Measurements from ENCODE around the gene INHBC.
"Not testable (repeated sequence)": the region's sequence is repeated elsewhere in the genome, so short reads cannot be mapped to it uniquely, and the experiment has no call there.

The INHBC gene, protein sequence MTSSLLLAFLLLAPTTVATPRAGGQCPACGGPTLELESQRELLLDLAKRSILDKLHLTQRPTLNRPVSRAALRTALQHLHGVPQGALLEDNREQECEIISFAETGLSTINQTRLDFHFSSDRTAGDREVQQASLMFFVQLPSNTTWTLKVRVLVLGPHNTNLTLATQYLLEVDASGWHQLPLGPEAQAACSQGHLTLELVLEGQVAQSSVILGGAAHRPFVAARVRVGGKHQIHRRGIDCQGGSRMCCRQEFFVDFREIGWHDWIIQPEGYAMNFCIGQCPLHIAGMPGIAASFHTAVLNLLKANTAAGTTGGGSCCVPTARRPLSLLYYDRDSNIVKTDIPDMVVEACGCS

DNA sequence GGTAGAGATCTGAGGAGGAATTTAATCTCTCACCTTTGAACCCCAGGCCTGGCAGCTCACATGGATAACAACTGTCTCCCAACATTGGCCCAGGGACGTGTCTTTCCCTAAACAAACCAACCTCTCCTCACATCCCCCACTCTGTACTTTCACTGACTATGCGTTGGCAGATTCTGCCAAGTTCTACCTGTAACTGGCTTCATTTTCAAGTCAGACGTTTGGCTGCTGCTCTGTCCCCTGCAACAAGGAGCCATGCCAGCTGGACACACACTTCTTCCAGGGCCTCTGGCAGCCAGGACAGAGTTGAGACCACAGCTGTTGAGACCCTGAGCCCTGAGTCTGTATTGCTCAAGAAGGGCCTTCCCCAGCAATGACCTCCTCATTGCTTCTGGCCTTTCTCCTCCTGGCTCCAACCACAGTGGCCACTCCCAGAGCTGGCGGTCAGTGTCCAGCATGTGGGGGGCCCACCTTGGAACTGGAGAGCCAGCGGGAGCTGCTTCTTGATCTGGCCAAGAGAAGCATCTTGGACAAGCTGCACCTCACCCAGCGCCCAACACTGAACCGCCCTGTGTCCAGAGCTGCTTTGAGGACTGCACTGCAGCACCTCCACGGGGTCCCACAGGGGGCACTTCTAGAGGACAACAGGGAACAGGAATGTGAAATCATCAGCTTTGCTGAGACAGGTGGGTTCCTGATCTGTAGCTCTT lies at the start of gene INHBC:
TSS of gene INHBC (plus strand) at position 268 of the 707 bp plus-strand sequence. CDS start at position 371, 103 bp downstream.
- no peak for DNase-seq

- no peak for DNase-seq
Measured at GRCh38 chr12:57385586-57385985, 49.0 kb upstream of the INHBC start.

DNA sequence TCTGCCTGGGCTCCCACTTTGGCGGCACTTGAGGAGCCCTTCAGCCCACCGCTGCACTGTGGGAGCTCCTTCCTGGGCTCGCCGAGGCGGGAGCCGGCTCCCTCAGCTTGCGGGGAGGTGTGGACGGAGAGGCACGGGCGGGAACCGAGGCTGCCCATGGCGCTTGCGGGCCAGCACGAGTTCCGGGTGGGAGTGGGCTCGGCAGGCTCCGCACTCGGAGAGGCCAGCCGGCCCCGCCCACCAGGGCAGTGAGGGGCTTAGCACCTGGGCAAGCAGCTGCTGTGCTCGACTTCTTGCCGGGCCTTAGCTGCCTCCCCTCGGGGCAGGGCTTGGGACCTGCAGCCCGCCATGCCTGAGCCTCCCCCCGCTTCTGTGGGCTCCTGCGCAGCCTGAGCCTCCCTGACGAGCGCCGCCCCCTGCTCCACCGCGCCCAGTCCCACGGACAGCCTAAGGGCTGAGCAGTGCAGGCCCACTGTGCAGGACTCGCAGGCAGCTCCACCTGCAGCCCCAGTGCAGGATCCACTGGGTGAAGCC lies 48.3 kb upstream of the INHBC start:
- DNase-seq, result no peak

DNA sequence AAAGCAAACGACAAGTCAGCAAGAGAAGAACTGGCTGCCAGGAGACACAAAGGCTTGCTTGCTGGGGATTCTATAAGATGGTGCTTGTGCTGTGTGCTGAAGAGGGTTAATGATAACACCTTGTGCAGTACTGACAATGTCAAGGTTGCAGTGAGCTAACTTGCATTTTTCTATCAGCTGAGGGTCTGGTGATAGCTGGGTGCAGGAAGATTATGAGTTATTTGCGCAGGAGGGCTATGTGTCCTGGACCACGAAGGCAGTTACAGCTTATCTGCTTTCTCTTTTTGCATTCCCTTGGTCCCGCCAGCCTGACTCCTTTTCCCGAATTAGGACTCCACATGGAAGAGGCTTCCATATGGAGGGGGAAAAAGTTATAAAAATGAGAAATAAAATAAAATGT lies 46.2 kb upstream of the INHBC start:
- DNase-seq, result no peak

- DNase-seq, result no peak
Measured at GRCh38 chr12:57389033-57389432, 45.6 kb upstream of the INHBC start.

DNA sequence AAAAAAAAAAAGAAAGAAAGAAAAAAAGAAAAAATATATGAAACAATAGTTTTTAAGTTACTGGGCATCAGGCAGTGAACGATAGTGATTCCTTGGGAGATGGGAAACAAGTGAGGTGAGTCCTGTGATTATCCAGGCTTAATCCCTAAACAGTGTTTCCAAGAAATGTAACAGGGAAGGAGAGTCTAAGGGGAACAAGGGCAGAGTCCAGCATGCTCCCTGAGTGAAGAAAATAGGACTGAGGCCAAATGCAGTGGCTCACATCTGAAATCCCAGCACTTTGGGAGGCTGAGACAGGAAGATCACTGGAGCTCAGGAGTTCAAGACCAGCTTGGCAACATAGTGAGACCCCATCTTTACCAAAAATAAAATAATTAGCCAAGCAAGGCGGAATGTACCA lies 44.4 kb upstream of the INHBC start:
- DNase-seq, result no peak

DNA sequence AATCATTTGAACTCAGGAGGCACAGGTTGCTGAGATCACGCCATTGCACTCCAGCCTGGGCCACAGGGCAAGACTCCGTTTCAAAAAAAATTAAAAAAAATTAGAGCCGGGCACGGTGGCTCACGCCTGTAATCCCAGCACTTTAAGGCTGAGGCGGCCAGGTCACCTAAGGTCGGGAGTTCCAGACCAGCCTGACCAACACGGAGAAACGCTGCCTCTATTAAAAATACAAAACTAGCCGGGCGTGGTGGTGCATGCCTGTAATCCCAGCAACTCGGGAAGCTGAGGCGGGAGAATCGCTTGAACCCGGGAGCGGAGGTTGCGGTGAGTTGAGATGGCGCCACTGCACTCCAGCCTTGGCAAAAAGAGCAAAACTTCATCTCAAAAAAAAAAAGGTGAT lies 39.5 kb upstream of the INHBC start:
- DNase-seq, result no peak

DNA sequence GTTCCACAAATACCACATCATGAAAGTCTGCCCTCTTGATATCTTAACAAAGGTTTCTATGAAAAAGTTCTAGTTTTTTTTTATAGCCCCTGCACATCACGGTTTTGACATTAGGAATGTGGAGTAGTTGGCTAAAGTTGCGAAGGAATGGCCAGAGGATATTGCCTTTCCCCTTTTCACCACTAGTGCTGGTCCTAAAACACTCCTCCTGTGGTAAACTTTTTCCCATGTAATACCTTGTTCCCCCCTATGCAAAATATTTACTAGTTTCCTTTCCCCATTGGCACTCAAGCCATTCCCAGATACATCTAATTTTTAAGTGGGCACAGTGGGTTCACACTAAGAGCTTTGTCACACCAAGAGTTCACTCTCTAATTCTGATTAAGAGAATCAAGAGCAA lies 37.1 kb upstream of the INHBC start:
- no peak for DNase-seq

- DNase-seq, result not testable (repeated sequence)
Measured at GRCh38 chr12:57399718-57400463, 34.7 kb upstream of the INHBC start.

DNA sequence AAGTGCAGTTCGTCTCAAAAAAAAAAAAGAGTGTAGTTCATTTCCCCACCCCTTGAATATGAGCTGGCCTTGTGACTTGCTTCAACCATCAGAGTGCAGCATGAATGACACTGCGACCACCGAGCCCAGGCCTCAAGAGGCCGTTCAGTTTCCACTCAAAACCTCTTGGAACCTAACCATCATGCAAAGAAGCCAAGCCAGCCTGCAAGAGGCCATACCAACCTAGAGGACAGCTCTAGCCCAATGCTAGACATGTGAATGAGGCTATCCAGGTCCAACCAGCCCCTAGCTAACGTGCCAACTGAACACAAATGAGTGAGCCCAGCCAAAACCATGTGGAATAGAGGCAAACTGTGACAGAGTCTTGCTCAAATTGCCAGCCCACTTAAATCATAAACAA lies 33.4 kb upstream of the INHBC start:
- DNase-seq, result no peak

- DNase-seq, result not testable (repeated sequence)
Measured at GRCh38 chr12:57402156-57402555, 32.4 kb upstream of the INHBC start.

- DNase-seq, result no peak
Measured at GRCh38 chr12:57404966-57405640, 29.5 kb upstream of the INHBC start.

- DNase-seq, result no peak
Measured at GRCh38 chr12:57410534-57410933, 24.1 kb upstream of the INHBC start.

DNA sequence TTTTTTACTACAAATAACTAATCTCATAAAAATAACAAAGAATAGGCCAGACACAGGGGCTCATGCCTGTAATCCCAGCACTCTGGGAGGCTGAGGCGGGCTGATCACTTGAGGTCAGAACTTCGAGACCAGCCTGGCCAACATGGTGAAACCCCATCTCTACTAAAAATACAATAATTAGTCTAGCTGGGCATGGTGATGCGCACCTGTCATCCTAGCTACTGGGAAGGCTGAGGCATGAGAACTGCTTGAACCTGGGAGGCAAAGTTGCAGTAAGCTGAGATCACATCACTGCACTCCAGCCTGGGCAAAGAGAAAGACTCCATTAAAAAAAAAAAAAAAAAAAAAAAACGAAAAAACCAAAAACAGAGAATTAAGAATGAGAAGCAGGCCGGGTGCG lies 20.4 kb upstream of the INHBC start:
- DNase-seq, result not testable (repeated sequence)

GRCh38 chr12:57415088-57415487 lies 19.5 kb upstream of the INHBC start:
- no peak for DNase-seq

- DNase-seq, result no peak
Measured at GRCh38 chr12:57416039-57416996, 18.3 kb upstream of the INHBC start.

GRCh38 chr12:57418255-57418654 lies 16.3 kb upstream of the INHBC start:
- no peak for DNase-seq

GRCh38 chr12:57419495-57419894 lies 15.1 kb upstream of the INHBC start:
- no peak for DNase-seq

DNA sequence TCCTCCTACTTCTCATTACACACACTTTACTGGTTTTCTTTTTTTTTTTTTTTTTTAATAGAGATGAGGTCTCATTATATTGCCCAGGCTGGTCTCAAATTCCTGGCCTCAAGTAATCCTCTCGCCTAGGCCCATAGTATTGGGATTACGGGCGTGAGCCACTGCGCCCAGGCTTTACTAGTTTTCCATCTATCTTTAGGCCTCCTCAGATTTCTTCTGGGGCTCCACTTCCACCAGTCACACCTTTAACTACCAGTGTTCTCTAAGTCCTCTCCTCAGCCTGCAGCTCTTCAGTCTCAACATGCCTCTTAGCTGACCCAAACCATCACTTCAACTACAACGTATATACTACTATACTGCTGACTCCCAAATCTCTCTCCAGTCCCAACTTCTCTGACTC lies 14.1 kb upstream of the INHBC start:
- no peak for DNase-seq

DNA sequence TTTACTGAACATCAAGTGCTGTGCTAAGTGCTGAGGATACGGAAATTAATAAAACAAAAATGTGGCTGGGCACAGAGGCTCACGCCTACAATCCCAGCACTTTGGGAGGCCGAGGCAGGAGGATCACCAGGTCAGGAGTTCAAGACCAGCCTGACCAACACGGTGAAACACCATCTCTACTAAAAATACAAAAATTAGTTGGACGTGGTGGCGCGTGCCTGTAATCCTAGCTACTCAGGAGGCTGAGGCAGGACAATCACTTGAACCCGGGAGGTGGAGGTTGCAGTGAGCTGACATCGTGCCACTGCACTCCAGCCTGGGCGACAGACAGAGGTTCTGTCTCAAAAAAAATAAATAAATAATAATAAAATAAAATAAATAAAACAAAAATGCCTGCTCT lies 7.6 kb upstream of the INHBC start:
- DNase-seq, result not testable (repeated sequence)

DNA sequence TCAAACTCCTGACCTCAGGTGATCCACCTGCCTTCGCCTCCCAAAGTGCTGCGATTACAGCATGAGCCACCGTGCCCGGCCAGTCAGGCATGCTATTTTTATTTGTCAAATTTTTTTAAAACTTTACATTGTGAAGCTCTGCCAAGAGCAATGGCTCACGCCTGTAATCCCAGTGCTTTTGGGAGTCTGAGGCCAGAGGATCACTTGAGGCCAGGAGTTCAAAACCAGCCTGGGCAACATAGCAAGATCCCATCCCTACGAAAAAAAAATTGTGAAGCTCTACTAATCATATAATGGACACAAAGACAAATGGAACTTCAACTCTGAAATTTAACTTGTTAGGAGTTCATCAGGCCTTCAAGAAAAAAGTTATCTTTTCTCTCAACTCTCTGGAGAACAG lies 5.6 kb upstream of the INHBC start:
- no peak for DNase-seq
